ENCODE data around the gene ZBTB32. TPM values are rescaled to one million over a fixed set of nuclear protein-coding genes. Genes with fewer than 3 reads are reported as not detected.

Gene ZBTB32
- total RNA-seq, 1 donor from 2014 or later, result not detected

- TF ChIP-seq, protein P1, sequence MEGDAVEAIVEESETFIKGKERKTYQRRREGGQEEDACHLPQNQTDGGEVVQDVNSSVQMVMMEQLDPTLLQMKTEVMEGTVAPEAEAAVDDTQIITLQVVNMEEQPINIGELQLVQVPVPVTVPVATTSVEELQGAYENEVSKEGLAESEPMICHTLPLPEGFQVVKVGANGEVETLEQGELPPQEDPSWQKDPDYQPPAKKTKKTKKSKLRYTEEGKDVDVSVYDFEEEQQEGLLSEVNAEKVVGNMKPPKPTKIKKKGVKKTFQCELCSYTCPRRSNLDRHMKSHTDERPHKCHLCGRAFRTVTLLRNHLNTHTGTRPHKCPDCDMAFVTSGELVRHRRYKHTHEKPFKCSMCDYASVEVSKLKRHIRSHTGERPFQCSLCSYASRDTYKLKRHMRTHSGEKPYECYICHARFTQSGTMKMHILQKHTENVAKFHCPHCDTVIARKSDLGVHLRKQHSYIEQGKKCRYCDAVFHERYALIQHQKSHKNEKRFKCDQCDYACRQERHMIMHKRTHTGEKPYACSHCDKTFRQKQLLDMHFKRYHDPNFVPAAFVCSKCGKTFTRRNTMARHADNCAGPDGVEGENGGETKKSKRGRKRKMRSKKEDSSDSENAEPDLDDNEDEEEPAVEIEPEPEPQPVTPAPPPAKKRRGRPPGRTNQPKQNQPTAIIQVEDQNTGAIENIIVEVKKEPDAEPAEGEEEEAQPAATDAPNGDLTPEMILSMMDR (IDR thresholded peaks at IDR 0.05; ENCODE audit: unreplicated experiment), result no peak
- H3K4me3 Mint-ChIP-seq (ENCODE audit: unreplicated experiment), result no peak overlapping the region
- H3K4me1 Mint-ChIP-seq (ENCODE audit: unreplicated experiment), result no peaks in the 10 kb centered on the region
- no peak for DNase-seq (ENCODE audit: low spot score)
- peaks cover 13% of the 10 kb centered on the region for H3K36me3 Mint-ChIP-seq (ENCODE audit: low read depth, unreplicated experiment)
- no peak overlapping the region for H3K27ac Mint-ChIP-seq (ENCODE audit: unreplicated experiment)
- no peaks in the 10 kb centered on the region for H3K9me3 Mint-ChIP-seq (ENCODE audit: unreplicated experiment)
- peaks cover 3% of the 10 kb centered on the region for H3K27me3 Mint-ChIP-seq (ENCODE audit: unreplicated experiment)
Observed at GRCh38 chr19:35661995-35662340, 42.4 kb upstream of the ZBTB32 start.

DNA sequence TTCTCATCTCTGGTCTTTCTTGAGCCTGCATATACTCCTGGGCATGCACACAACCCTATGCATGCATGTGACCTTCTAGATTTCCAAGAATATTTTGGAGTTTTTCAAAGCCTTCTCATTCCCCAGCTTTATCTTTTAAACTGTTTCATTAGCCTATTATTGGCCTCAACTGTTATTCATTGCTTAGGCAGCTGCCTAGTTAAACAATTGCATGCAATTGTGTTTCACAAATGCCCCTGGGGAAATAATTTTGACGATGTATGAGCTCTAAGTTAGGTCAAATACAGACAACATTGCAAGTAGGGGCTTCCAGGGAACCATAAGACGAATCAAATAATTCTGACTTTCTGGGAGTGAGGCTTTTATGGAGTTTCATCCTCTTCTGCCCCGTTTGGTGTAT lies 40.4 kb upstream of the ZBTB32 start:
- Mint-ChIP-seq H3K9me3 (ENCODE audit: unreplicated experiment) (no peaks in the 10 kb centered on the region), H3K27me3 (ENCODE audit: unreplicated experiment) (peaks cover 3% of the 10 kb centered on the region), H3K4me1 (ENCODE audit: unreplicated experiment) (no peaks in the 10 kb centered on the region), H3K4me3 (ENCODE audit: unreplicated experiment) (no peak overlapping the region), H3K27ac (ENCODE audit: unreplicated experiment) (no peak overlapping the region), H3K36me3 (ENCODE audit: low read depth, unreplicated experiment) (peaks cover 5% of the 10 kb centered on the region)
- no peak for DNase-seq (ENCODE audit: low spot score)
- TF ChIP-seq, protein P1 (IDR thresholded peaks at IDR 0.05; ENCODE audit: unreplicated experiment), result no peak

DNA sequence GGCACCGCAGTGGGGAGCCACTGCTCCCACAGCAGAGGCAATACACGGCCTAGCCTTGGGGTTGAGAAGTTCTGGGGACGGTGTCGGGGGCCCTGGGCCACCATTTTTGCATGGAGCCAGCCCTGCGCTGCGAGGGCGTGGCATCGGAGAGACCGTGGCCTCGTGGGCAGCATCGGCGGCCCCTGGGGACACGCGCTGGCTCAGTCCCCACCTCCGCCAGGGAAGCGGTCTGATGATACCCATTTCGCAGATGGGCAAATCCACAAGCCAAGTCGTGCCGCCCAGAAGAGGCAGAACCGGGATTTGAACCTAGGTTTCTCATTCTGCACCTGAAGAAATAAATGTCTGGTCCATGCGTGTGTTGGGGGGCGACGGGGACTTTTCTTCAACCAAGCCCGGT lies 39.2 kb upstream of the ZBTB32 start:
- no peak overlapping the region for H3K4me3 Mint-ChIP-seq (ENCODE audit: unreplicated experiment)
- no peak overlapping the region for H3K27ac Mint-ChIP-seq (ENCODE audit: unreplicated experiment)

DNA sequence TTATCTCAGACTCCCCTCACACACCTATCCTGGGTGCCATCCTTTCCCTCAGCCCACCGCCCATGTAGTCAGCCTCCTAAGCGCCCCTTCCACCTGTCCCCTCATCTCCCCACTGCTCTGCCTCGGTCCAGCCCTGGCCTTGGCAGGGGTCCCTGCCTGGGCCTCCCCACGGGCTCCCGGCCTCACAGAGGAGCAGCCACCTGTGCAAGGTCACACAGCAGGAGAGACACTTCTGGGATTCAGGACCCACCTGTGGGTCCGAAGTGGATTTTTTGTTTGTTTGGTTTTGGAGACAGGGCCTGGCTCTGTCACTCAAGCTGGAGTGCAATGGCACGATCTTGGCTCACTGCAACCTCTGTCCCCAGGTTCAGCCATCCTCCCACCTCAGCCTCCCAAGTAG lies 38.8 kb upstream of the ZBTB32 start:
- Mint-ChIP-seq H3K27ac (ENCODE audit: unreplicated experiment) (no peak overlapping the region), H3K9me3 (ENCODE audit: unreplicated experiment) (no peaks in the 10 kb centered on the region), H3K36me3 (ENCODE audit: low read depth, unreplicated experiment) (no peaks in the 10 kb centered on the region), H3K4me1 (ENCODE audit: unreplicated experiment) (no peaks in the 10 kb centered on the region), H3K27me3 (ENCODE audit: unreplicated experiment) (peaks cover 5% of the 10 kb centered on the region), H3K4me3 (ENCODE audit: unreplicated experiment) (no peak overlapping the region)
- TF ChIP-seq, protein P1 (IDR thresholded peaks at IDR 0.05; ENCODE audit: unreplicated experiment), result no peak
- DNase-seq (ENCODE audit: low spot score), result no peak

More for the DNA sequence above, 39.2 kb upstream of the ZBTB32 start:
- H3K36me3 Mint-ChIP-seq (ENCODE audit: low read depth, unreplicated experiment), result no peaks in the 10 kb centered on the region
- H3K9me3 Mint-ChIP-seq (ENCODE audit: unreplicated experiment), result no peaks in the 10 kb centered on the region
- no peaks in the 10 kb centered on the region for H3K4me1 Mint-ChIP-seq (ENCODE audit: unreplicated experiment)
- TF ChIP-seq, protein P1 (IDR thresholded peaks at IDR 0.05; ENCODE audit: unreplicated experiment), result no peak
- no peak for DNase-seq (ENCODE audit: low spot score)
- peaks cover 4% of the 10 kb centered on the region for H3K27me3 Mint-ChIP-seq (ENCODE audit: unreplicated experiment)

DNA sequence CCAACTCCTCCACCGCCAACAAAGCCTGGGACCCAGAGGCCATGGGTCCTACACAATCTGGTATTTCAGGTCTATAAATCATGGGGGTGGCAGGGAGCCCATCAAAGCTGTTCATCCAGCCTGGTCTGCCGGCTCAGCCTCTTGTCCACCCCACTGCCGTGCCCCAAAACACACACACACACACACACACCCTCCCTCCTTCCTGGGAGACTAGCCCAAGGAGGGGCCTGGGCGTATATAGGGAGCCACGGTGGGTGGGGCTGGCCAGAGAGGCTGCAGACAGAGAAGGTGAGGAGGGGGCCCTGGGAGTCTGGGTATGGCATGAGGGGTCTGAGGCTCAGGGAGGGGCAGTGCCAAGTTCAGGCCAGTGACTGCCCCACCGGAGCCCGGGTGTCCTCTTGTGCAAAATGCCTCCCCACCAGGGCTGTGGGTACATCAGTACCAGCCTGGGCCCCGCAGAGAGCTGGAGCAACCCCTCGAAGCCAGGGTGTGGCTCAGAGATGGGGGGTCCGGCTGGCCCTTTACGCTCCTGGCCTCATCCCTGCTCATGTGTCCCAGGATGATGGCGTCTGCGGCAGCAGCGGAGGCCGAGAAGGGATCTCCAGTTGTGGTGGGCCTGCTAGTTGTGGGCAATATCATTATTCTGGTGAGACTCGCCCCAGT lies 38.0 kb upstream of the ZBTB32 start, which contains the start of gene UPK1A:
Gene UPK1A (plus strand): TSS at position 267 of the 663 bp plus-strand sequence. CDS start 296 bp downstream, at position 563.
- DNase-seq (ENCODE audit: low spot score), result no peak
- TF ChIP-seq, protein P1 (IDR thresholded peaks at IDR 0.05; ENCODE audit: unreplicated experiment), result no peak
- H3K9me3 Mint-ChIP-seq (ENCODE audit: unreplicated experiment), result no peaks in the 10 kb centered on the region
- H3K36me3 Mint-ChIP-seq (ENCODE audit: low read depth, unreplicated experiment), result no peaks in the 10 kb centered on the region
- H3K27me3 Mint-ChIP-seq (ENCODE audit: unreplicated experiment), result peaks cover 9% of the 10 kb centered on the region
- no peak within 1 kb of the TSS for H3K4me3 Mint-ChIP-seq (ENCODE audit: unreplicated experiment)
- H3K27ac Mint-ChIP-seq (ENCODE audit: unreplicated experiment), result no peak within 1 kb of the TSS
- no peaks in the 10 kb centered on the region for H3K4me1 Mint-ChIP-seq (ENCODE audit: unreplicated experiment)
